C4-2B (cell line): ENCODE measurements around the gene EDN2.
A peak's percentile ranks its signal among the peaks of the same experiment; 100 is the strongest.

ENCODE experiments used
- H3K27ac ChIP-seq: fragments of 450-650 bp; 2 replicates; pipeline ENCODE4 v1.5.1; 2017
- ZFX ChIP-seq: fragments of 450-650 bp; IDR thresholded peaks from 2 replicates; pipeline ENCODE4 v1.6.1; 2017
- TF ChIP-seq, protein P1 (sequence below): fragments of 450-650 bp; conservative IDR thresholded peaks from 2 replicates; pipeline ENCODE4 v1.5.1; 2017; ENCODE audit warnings: mild to moderate bottlenecking

Gene EDN2

GRCh38 chr1:41490911-41491310 is 6.4 kb upstream of the EDN2 start:
- no peak overlapping the region for H3K27ac ChIP-seq
- TF ChIP-seq ZFX = no peak
- TF ChIP-seq, protein P1, sequence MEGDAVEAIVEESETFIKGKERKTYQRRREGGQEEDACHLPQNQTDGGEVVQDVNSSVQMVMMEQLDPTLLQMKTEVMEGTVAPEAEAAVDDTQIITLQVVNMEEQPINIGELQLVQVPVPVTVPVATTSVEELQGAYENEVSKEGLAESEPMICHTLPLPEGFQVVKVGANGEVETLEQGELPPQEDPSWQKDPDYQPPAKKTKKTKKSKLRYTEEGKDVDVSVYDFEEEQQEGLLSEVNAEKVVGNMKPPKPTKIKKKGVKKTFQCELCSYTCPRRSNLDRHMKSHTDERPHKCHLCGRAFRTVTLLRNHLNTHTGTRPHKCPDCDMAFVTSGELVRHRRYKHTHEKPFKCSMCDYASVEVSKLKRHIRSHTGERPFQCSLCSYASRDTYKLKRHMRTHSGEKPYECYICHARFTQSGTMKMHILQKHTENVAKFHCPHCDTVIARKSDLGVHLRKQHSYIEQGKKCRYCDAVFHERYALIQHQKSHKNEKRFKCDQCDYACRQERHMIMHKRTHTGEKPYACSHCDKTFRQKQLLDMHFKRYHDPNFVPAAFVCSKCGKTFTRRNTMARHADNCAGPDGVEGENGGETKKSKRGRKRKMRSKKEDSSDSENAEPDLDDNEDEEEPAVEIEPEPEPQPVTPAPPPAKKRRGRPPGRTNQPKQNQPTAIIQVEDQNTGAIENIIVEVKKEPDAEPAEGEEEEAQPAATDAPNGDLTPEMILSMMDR = no peak

DNA sequence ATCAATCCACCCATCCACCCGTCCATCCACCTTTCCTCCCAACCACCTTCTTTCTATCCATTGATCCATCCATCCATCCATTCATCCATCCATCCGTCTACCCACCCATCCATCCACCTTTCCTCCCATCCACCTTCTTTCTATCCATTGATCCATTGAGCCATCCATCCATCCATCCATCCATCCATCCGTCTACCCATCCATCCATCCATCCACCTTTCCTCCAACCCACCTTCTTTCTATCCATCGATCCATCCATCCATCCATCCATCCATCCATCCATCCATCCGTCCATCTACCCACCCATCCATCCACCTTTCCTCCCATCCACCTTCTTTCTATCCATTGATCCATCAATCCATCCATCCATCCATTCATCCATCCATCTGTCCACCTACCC is 5.1 kb upstream of the EDN2 start:
- no peak for TF ChIP-seq ZFX
- TF ChIP-seq, protein P1 = no peak
- H3K27ac ChIP-seq = no peak overlapping the region

GRCh38 chr1:41488040-41488951 is 3.8 kb upstream of the EDN2 start:
- TF ChIP-seq ZFX = no peak
- TF ChIP-seq, protein P1 = no peak
- no peak overlapping the region for H3K27ac ChIP-seq

- H3K27ac ChIP-seq = no peak overlapping the region; the same call in 1 of the 2 replicates
These were observed 2.9 kb upstream of the EDN2 start for GRCh38 chr1:41487126-41488039.

GRCh38 chr1:41486371-41487125 is 2.1 kb upstream of the EDN2 start:
- H3K27ac ChIP-seq = peak overlapping the region; percentile 73
- TF ChIP-seq ZFX = no peak
- TF ChIP-seq, protein P1 = no peak

More at GRCh38 chr1:41487126-41488039, 2.9 kb upstream of the EDN2 start:
- TF ChIP-seq, protein P1 = no peak
- TF ChIP-seq ZFX = no peak

GRCh38 chr1:41486053-41486370 is 1.5 kb upstream of the EDN2 start:
- peak overlapping the region; percentile 73 for H3K27ac ChIP-seq
- TF ChIP-seq, protein P1 = no peak
- no peak for TF ChIP-seq ZFX
